Cardiac muscle cell (in vitro differentiated cells and primary cell): ENCODE measurements around the gene MACROD2. TPM values are rescaled to one million over a fixed set of nuclear protein-coding genes. Genes with fewer than 3 reads are reported as not detected.

Source experiments
- DNase-seq, 2 donors: peaks; one replicate each; pipeline versions ENCODE4 v3.0.0 to v3.0.0-alpha.2; 2010 to 2017; ENCODE audit warnings: low read depth in 1 of 2, low spot score in 1 of 2
- H3K27ac ChIP-seq: fragments of 200-600 bp; sonication (generic); 2 replicates; pipeline ENCODE4 v1.5.1; 2016
- H3K27me3 ChIP-seq: fragments of 200-600 bp; sonication (generic); 2 replicates; pipeline ENCODE4 v1.6.0; 2016; ENCODE audit warnings: control low read depth
- H3K36me3 ChIP-seq: fragments of 200-600 bp; sonication (generic); 2 replicates; pipeline ENCODE4 v1.5.1; 2016; ENCODE audit warnings: control low read depth
- H3K4me1 ChIP-seq: fragments of 200-600 bp; sonication (generic); 2 replicates; pipeline ENCODE4 v1.8.1; 2017; ENCODE audit warnings: low read depth, mild to moderate bottlenecking, mixed run types
- H3K4me3 ChIP-seq: fragments of 200-600 bp; sonication (generic); 2 replicates; pipeline ENCODE4 v1.5.1; 2016; ENCODE audit warnings: mild to moderate bottlenecking
- H3K9me3 ChIP-seq: fragments of 200-600 bp; sonication (generic); 2 replicates; pipeline ENCODE4 v1.5.1; 2017; ENCODE audit warnings: low read depth, mild to moderate bottlenecking, control low read depth
- polyA plus RNA-seq: library from polyadenylated mRNA; unstranded; fragments of >200 nt; fragmentation: Nextera tagmentation; extraction: Ambion mirVana; gene quantifications from 2 replicates; pipeline ENCODE4 v1.2.1, GENCODE V29; 2016
- total RNA-seq: library from RNA; depleted of rRNA; stranded (reverse); fragments of >200 nt; gene quantifications from 2 replicates; pipeline ENCODE4 v1.2.3, GENCODE V29; 2016
- TF ChIP-seq, protein P1 (sequence below): IDR thresholded peaks from 2 replicates; pipeline ENCODE4 v1.5.1; 2012; ENCODE audit warnings: low read depth, mild to moderate bottlenecking, low read length

MACROD2 gene
- total and polyA plus RNA-seq, 2 experiments from 2014 or later: 9.3 to 14.4 TPM

DNA sequence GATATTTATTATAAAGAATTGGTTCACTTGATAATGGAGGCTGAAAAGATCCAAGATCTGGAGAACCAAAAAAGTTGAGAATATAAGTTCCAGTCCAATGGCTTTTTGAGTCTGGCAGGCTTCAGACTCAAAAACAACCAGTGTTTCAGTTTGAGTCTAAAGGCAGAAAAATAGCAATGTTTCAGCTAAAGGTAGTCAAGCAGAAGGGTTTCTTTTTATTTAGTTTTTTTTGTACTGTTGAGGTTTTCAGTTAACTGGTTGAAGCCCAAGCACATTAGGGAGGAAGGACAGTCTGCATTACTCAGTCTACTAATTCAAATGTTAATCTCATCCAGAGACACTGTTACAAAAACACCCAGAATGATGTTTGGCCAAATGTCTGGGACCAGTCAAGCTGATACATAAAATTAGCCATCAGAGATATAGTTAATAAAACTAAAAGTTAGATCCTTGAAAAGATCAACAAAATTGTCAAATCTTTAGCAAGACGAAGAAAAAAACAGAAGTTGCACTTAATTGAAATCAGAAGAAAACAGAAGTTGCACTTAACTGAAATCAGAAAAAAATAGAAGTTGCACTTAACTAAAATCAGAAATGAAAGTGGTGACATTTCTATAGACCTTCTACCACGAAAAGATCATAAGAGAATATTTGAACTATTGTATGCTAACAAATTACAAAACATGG, 1322.4 kb downstream of the MACROD2 start:
- Histone ChIP-seq H3K4me3 (no peak overlapping the region), H3K4me1 (no peaks in the 10 kb centered on the region), H3K27me3 (no peaks in the 10 kb centered on the region), H3K9me3 (no peaks in the 10 kb centered on the region), H3K27ac (no peak overlapping the region), H3K36me3 (no peaks in the 10 kb centered on the region)
- no peak for DNase-seq
- TF ChIP-seq, protein P1, sequence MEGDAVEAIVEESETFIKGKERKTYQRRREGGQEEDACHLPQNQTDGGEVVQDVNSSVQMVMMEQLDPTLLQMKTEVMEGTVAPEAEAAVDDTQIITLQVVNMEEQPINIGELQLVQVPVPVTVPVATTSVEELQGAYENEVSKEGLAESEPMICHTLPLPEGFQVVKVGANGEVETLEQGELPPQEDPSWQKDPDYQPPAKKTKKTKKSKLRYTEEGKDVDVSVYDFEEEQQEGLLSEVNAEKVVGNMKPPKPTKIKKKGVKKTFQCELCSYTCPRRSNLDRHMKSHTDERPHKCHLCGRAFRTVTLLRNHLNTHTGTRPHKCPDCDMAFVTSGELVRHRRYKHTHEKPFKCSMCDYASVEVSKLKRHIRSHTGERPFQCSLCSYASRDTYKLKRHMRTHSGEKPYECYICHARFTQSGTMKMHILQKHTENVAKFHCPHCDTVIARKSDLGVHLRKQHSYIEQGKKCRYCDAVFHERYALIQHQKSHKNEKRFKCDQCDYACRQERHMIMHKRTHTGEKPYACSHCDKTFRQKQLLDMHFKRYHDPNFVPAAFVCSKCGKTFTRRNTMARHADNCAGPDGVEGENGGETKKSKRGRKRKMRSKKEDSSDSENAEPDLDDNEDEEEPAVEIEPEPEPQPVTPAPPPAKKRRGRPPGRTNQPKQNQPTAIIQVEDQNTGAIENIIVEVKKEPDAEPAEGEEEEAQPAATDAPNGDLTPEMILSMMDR: no peak

GRCh38 chr20:15318682-15319081, 1323.4 kb downstream of the MACROD2 start:
- no peaks in the 10 kb centered on the region for H3K27me3 ChIP-seq
- DNase-seq: no peak
- TF ChIP-seq, protein P1: no peak
- H3K9me3 ChIP-seq: no peaks in the 10 kb centered on the region
- H3K36me3 ChIP-seq: no peaks in the 10 kb centered on the region
- no peak overlapping the region for H3K27ac ChIP-seq
- no peak overlapping the region for H3K4me3 ChIP-seq
- no peaks in the 10 kb centered on the region for H3K4me1 ChIP-seq

GRCh38 chr20:15319439-15319838, 1324.1 kb downstream of the MACROD2 start:
- H3K27me3 ChIP-seq: no peaks in the 10 kb centered on the region
- no peaks in the 10 kb centered on the region for H3K36me3 ChIP-seq
- TF ChIP-seq, protein P1: no peak
- no peak for DNase-seq
- H3K4me1 ChIP-seq: no peaks in the 10 kb centered on the region
- no peak overlapping the region for H3K27ac ChIP-seq
- H3K9me3 ChIP-seq: no peaks in the 10 kb centered on the region
- H3K4me3 ChIP-seq: no peak overlapping the region

DNA sequence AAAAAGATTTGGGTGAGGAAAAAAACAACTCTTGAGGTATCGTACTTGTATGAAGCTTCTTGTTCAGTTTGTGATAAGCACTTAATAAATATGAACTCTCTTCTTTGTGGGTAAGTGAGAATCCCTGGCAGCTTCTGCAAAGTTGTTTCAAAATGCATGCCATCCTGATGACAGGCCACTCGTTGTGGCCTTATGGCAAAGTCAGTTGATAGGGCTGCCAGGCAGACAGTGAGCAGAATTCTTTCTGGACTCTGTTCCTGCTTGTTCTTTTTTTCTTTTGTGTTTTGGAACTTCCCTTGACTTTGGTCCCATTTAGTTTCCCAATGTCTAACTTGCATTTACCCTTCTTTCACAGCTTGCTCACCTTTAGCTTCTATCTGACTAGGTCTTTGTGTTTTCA, 1325.6 kb downstream of the MACROD2 start:
- Histone ChIP-seq H3K36me3 (no peaks in the 10 kb centered on the region), H3K4me3 (no peak overlapping the region), H3K27ac (no peak overlapping the region), H3K27me3 (no peaks in the 10 kb centered on the region), H3K4me1 (no peaks in the 10 kb centered on the region), H3K9me3 (no peaks in the 10 kb centered on the region)
- no peak for DNase-seq
- TF ChIP-seq, protein P1: no peak

DNA sequence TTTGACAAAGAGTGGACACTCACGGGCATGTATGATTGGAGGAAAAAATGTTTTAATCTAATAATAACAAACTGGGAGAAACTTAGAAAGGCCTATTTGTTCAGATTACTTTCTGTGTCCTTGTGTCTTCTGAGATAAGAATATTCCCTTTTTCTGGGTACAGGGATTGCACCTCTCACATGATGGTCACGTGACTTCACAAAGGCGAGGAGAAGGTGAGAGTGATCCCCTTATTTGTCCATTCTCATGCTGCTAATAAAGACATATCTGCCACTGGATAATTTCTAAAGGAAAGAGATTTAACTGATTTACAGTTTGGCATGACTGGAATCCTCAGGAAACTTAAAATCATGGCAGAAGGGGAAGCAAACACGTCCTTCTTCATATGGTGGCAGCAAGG, 1331.8 kb downstream of the MACROD2 start:
- no peak for DNase-seq
- H3K27me3 ChIP-seq: no peaks in the 10 kb centered on the region
- TF ChIP-seq, protein P1: no peak

More for the DNA sequence above, 1331.8 kb downstream of the MACROD2 start:
- Histone ChIP-seq H3K27ac (no peak overlapping the region), H3K4me3 (no peak overlapping the region), H3K9me3 (no peaks in the 10 kb centered on the region), H3K36me3 (no peaks in the 10 kb centered on the region), H3K4me1 (peaks cover 9% of the 10 kb centered on the region)
